Mononuclear cell (primary cell): ENCODE results near the gene XXYLT1. TPM values are rescaled to one million over a fixed set of nuclear protein-coding genes. Genes with fewer than 3 reads are reported as not detected.
"Not testable (repeated sequence)": the region's sequence is repeated elsewhere in the genome, so short reads cannot be mapped to it uniquely, and the experiment has no call there.

Source experiments
- H3K27me3 ChIP-seq: 2 replicates; pipeline ENCODE4 v1.6.0; 2011; ENCODE audit warnings: low read length, control low read depth; ENCODE audit not compliant: insufficient read depth
- H3K4me1 ChIP-seq: 2 replicates; pipeline ENCODE4 v1.5.1; 2011; ENCODE audit warnings: mild to moderate bottlenecking, low read length, control low read depth; ENCODE audit not compliant: insufficient read depth
- H3K4me3 ChIP-seq: 2 replicates; pipeline ENCODE4 v1.5.1; 2011; ENCODE audit warnings: mild to moderate bottlenecking, low read length, moderate library complexity
- H3K9me3 ChIP-seq: 2 replicates; pipeline ENCODE4 v1.5.1; 2011; ENCODE audit warnings: low read depth, mild to moderate bottlenecking, control low read depth, low read length
- total RNA-seq: library from RNA; depleted of rRNA; stranded (reverse); fragments of >200 nt; gene quantifications from one replicate; pipeline ENCODE4 v1.2.3, GENCODE V29; 2012

Gene XXYLT1
- total RNA-seq, 1 donor, result 9.0 TPM

DNA sequence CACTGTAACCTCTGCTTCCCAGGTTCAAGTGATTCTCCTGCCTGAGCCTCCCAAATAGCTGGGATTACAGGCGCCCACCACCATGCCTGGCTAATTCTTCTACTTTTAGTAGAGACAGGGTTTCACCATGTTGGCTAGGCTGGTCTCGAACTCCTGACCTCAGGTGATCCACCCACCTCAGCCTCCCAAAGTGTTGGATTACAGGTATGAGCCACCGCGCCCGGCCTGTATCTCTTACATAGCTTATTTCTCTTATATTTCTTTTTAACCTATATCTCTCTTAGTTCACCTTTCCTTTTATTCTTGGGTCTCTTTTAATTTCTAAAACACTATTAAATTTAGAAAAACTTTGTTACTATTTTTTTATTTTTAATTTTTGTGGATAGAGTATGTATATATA, 42.1 kb downstream of the XXYLT1 start:
- not testable (repeated sequence) for H3K27me3 ChIP-seq, H3K4me1 ChIP-seq, H3K4me3 ChIP-seq, H3K9me3 ChIP-seq

DNA sequence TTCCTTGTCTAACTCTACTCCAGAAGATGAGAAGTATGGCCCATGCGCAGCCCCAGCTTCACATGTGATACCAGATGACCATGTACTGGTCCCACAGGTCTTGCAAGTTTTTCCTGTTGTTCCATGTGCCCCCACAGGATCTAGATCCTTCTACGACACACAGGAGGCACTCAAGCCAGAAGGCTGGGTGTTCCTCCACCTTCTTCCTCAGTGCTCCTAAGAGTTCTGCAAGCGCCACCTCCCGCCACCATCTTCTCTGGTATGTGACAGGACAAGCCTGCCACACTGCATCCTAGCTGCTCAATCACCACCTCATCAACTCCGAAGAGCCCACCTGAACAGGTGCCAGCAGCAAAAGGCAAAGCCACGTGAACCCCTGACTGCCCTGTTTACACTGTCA, 43.1 kb downstream of the XXYLT1 start:
- Histone ChIP-seq H3K4me3 (no peak overlapping the region), H3K9me3 (no peaks in the 10 kb centered on the region), H3K4me1 (no peaks in the 10 kb centered on the region), H3K27me3 (no peaks in the 10 kb centered on the region)

DNA sequence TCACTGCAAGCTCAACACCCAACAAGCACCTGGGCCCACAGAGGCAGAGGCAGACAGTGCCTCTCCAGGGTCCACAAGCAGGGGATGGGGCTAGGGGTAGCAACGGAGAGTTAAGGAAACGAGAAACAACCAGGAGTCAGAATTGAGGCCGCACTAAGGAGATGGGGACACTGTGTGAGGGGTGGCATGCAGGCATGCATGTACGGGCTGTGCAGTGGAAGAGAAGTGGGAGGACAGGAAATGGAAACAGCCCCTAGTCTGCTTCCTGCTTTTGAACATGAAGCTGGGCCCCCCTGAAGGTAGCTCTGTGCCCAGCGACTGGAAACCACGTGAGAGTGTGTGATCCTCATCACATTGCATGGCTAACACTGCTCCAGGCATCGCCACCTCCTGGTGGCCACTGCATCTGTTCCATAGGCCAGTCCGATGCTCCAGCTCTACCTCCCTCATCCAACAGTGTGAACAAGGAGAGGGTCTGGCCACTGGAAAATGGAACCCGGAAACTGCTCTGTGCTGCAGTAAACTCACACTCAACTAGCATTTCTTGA, 44.0 kb downstream of the XXYLT1 start:
- Histone ChIP-seq H3K4me1 (no peaks in the 10 kb centered on the region), H3K4me3 (no peak overlapping the region), H3K9me3 (no peaks in the 10 kb centered on the region), H3K27me3 (no peaks in the 10 kb centered on the region)

DNA sequence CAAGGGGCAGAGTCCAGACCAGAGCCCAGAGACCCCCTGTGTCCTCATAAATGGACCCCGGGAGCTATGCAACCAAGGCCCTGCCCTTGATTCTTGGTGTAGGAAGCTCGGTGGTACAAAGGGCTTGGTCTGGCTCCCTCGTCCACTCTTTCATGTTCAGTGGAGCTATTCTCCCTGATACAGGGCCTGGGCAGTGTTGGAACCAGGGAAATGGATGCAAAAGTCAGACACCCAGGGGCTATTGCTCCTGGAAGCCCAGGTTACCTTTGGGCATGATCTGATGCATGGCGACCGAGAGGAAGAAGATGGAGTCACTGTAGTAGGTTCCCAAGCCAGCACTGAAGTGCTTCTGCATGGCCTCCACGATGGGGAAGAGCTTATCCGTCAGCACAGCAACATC, 44.5 kb downstream of the XXYLT1 start:
- Histone ChIP-seq H3K4me1 (no peaks in the 10 kb centered on the region), H3K27me3 (no peaks in the 10 kb centered on the region), H3K4me3 (no peak overlapping the region), H3K9me3 (no peaks in the 10 kb centered on the region)

DNA sequence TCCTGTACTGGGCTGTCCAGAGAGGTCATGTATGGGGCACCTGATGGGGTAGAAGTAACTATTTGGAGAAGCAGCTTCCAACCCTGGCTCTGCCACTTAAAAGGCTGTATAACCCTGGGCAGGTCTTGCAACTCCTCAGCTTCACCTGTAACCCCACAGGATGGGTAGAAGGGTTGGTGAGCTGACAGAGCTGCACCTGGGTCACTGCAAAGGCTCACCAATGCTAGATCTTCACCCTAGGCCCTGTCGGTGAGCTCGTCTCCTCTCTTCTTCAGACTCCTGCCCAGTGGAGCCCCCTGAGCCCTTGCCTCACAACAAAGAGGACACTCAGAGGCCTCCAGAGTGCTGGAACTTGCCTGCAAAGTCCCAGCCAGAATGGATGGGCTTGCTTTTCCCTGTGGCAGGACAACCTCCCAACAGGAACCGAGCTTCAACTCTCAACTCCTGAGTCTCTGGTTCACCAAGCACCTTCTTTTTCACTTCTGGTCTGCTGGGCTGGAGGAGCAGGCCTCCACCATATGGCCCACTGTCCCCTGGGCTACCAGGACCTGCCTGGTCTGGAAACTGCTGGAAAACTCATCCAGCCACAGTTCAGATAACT, 45.9 kb downstream of the XXYLT1 start:
- Histone ChIP-seq H3K4me1 (no peaks in the 10 kb centered on the region), H3K9me3 (no peaks in the 10 kb centered on the region)

DNA sequence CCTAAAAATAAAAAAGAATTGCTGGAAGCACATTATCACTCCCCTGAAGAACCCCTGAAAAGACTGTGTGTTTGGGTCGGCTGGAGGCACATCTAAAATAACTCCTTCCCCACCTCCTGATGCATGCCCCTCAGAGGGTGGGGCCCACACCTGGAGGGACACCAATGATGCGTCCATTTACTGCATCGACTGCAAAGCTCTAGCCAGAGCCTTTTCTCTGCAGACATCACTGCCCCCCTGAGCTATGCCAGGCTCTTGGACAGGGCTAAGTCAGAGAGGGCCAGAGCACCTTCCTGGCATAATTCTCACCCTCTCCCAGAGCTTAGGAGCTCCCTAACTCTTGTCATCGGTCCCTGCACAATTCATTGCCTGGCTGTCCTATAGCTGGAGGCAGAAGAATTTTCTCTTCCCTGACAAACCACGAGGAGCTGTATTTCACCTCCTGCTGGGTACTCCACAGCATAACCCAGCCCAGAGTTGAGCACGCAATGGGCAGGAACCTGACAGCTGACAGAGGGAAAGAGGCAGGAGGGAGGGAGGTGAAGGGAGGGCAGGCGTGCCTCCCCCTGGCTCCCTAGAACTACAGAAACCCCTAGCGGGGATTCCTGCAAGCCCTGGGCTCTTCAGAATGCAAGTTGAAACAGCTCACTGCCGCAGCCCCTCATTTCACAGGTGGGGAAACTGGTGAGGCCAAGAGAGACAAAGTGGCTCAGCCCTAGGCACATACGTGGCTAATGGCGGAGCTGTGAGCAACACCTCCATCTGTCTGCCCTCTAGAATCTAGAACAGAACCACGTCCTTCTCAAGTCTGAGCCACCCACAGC, 46.6 kb downstream of the XXYLT1 start:
- no peaks in the 10 kb centered on the region for H3K4me1 ChIP-seq
- H3K9me3 ChIP-seq, result no peaks in the 10 kb centered on the region
- H3K4me3 ChIP-seq, result no peak overlapping the region
- H3K27me3 ChIP-seq, result no peaks in the 10 kb centered on the region

More for the DNA sequence above, 45.9 kb downstream of the XXYLT1 start:
- Histone ChIP-seq H3K4me3 (no peak overlapping the region), H3K27me3 (no peaks in the 10 kb centered on the region)

DNA sequence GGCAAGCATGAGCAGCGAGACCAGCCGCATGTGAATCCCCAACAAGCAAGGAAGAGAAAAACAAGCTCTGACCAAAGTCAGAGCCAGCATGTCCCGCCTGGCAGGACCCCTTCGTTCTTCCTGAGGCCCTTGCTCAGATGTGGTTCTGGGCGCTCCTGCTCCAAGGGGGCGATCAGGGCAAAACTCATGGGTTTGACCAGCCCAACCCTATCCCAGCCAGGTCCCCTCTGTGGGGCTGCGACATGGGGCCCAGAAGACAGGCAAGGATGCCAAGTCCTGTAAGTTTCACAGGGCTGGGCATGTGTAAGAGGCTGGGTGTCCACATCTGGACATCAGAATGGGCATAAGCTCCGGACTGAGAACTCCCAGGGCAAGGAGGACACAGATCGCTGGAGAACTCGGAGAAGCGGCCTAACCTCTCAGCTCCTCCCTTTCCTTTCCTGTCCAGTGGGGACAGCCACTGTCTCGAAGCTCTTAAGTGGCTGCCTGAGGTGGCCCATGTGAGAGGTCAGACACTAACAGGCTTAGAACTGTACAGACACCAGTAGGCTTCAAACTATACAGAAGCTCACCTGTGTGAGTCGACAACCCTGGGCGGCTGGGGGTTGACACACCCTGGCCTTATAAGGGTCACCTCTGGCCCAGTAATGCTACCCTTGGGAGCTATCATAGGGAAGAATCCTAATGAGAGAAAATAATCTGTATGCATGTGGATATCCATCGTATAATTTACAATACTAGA, 48.9 kb downstream of the XXYLT1 start:
- Histone ChIP-seq H3K27me3 (no peaks in the 10 kb centered on the region), H3K4me1 (no peaks in the 10 kb centered on the region), H3K4me3 (no peak overlapping the region), H3K9me3 (no peaks in the 10 kb centered on the region)

DNA sequence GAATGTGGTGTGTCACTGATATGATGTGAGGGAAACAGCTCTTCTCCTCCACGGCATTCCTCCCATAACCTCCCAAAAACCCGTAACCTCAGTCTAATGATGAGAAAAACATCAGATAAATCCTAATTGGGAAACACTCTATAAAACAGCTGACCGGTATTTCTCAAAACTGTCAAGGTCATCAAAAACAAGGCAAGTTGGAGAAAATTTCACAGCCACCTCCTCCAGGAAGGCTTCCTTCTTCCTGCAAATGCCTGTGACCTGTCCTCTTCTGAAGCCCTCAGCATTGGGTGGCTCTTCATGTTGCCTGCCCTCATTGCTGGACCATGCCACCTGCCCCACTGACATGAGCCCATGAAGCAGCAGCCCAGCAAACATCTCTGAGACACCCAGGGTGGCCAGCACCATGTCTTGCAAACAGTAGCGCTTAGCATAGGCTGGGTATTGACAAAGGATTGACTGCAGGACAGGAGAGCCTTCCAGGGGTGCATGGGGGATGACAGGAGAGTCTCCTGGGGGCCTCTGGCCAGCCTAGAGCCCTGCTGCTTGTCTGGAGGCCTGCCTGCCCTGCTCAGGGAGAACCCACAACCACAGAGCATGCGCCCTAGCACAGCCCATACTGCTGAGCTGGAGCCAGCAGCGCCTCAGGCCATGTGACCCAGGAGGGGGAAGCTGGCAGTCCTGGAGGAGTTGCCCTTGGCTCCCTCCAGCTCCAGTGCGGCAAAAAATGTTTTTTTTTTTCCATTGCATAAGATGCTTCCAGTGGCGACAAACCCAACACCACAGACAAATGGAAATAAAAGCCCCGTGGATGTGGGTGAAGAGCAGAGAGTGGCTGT, 49.7 kb downstream of the XXYLT1 start:
- Histone ChIP-seq H3K9me3 (no peaks in the 10 kb centered on the region), H3K4me1 (no peaks in the 10 kb centered on the region), H3K4me3 (no peak overlapping the region), H3K27me3 (no peaks in the 10 kb centered on the region)

DNA sequence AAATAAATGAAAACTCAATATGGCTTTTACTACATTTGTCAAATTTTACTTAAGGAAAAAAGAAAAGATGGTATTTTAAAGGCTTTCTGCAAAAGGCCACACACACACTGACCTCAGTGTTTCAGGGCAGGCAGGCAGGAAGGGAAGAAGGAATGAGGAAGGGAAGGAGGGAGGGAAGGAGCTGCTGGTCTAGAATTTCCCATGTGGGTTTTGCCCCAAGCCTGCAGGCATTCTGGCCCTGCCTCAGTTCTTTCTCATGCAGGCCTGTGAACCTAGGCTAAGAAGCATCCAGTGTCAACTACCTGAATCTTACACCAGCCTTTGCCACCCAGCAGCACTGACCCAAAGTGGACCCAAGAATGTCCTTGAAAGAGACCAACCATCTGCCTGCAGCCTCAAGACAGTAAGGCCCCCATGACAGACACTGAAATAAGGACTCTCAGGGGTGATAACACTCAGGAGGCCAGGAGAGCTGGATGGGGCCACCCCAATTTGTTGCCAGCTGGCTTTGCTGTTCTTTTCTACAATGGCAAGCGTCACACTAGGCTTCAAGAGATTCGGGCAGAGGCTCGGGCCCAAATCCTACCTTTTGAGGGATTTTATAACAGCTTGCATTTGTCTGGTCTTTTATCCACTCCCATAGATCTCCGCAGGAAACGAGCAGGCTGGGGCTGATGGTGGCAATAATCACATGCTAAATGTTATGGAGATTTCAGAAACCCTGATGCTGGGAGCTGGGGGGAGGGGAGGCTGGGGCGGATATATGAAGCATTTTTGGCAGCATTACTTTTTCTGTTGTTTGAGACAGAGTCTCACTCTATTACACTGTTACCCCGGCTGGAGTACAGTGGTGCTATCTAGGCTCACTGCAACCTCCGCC, 51.4 kb downstream of the XXYLT1 start:
- no peaks in the 10 kb centered on the region for H3K4me1 ChIP-seq
- H3K27me3 ChIP-seq, result no peaks in the 10 kb centered on the region
- H3K9me3 ChIP-seq, result no peaks in the 10 kb centered on the region
- H3K4me3 ChIP-seq, result no peak overlapping the region

DNA sequence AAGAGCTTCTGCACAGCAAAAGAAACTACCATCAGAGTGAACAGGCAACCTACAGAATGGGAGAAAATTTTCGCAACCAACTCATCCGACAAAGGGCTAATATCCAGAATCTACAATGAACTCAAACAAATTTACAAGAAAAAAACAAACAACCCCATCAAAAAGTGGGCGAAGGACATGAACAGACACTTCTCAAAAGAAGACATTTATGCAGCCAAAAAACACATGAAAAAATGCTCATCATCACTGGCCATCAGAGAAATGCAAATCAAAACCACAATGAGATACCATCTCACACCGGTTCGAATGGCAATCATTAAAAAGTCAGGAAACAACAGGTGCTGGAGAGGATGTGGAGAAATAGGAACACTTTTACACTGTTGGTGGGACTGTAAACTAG, 52.6 kb downstream of the XXYLT1 start:
- H3K4me1 ChIP-seq, H3K4me3 ChIP-seq, H3K9me3 ChIP-seq, H3K27me3 ChIP-seq: not testable (repeated sequence)

DNA sequence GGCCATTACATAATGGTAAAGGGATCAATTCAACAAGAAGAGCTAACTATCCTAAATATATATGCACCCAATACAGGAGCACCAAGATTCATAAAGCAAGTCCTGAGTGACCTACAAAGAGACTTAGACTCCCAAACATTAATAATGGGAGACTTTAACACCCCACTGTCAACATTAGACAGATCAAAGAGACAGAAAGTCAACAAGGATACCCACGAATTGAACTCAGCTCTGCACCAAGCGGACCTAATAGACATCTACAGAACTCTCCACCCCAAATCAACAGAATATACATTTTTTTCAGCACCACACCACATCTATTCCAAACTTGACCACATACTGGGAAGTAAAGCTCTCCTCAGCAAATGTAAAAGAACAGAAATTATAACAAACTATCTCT, 55.4 kb downstream of the XXYLT1 start:
- not testable (repeated sequence) for H3K4me3 ChIP-seq, H3K4me1 ChIP-seq, H3K27me3 ChIP-seq, H3K9me3 ChIP-seq

DNA sequence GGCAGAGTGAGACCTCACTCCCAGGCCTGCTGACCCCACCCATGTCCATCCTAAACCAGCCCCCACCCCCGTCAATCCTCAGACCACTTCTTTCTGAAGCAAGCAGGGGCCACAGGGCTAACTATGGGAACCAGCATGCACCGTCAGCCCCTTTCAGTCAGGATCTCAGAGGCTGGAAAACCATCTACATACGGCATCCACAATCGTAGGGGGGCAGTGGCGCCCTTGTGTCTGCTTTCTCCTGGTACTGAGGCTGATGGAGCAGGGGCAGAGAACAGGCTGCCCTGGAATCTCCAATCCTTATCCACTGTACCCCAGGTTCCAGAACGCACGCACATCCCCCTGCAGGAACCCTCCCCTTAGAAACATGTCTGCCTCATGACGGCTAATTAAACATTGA, 56.6 kb downstream of the XXYLT1 start:
- H3K9me3 ChIP-seq, result no peaks in the 10 kb centered on the region
- no peaks in the 10 kb centered on the region for H3K27me3 ChIP-seq
- no peaks in the 10 kb centered on the region for H3K4me1 ChIP-seq
- no peak overlapping the region for H3K4me3 ChIP-seq

DNA sequence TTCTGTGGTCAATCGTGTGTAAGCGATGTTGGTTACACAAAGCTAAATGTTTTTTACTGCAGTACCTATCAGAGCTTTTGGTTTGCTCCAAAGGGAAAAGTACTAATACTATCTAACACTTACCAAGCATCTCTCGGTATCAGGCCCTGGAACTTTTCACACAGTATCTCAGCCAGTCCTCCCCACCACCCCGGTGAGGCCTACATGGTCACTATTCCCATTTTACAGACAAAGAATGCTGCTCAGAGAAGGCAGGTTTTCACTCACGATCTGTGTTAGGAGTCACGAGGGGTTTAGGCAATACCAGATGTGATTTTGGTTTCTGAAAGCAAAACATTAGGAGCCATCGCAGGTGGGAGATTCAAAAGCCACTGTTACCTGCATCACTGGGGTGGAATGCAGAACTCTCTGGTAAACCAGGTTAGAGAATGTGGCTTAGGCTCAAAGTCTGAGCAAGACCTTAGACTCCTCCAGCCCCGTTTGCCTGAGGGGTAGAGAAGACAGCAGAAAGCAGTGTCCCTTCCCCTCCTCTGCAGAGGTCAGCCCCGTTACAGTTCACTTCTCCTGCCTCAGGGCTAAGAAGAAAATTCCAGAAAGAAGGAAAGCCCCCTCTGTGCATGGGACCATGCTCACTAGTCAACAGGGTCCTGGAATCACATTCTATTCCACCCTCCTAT, 57.2 kb downstream of the XXYLT1 start:
- H3K4me1 ChIP-seq, result no peaks in the 10 kb centered on the region
- no peak overlapping the region for H3K4me3 ChIP-seq
- no peaks in the 10 kb centered on the region for H3K27me3 ChIP-seq
- H3K9me3 ChIP-seq, result no peaks in the 10 kb centered on the region
